ENCODE results near the gene TJP1. TPM values are rescaled to one million over a fixed set of nuclear protein-coding genes. Genes with fewer than 3 reads are reported as not detected.

The TJP1 gene
- total RNA-seq, 1 experiment from 2014 or later = 67.0 TPM

DNA sequence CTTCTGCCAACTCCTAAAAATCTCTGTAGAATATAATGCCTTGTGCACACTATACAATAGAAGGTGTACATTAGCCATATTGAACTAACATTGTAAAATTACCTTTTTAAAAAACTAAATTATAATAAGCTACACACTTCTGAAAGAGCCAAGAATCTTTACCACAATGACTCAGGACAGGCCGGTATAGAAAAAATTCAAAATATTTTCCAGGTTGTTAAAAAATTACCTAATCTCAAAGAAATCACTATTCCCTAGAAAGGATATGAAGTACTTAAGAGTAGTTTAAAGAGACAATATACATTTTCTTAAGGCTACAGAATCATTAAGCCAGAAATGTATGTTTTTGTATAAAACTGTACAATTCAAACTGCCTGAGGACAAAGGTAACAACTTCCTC is 48.5 kb downstream of the TJP1 start:
- TF ChIP-seq, protein P1, sequence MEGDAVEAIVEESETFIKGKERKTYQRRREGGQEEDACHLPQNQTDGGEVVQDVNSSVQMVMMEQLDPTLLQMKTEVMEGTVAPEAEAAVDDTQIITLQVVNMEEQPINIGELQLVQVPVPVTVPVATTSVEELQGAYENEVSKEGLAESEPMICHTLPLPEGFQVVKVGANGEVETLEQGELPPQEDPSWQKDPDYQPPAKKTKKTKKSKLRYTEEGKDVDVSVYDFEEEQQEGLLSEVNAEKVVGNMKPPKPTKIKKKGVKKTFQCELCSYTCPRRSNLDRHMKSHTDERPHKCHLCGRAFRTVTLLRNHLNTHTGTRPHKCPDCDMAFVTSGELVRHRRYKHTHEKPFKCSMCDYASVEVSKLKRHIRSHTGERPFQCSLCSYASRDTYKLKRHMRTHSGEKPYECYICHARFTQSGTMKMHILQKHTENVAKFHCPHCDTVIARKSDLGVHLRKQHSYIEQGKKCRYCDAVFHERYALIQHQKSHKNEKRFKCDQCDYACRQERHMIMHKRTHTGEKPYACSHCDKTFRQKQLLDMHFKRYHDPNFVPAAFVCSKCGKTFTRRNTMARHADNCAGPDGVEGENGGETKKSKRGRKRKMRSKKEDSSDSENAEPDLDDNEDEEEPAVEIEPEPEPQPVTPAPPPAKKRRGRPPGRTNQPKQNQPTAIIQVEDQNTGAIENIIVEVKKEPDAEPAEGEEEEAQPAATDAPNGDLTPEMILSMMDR (conservative IDR thresholded peaks at IDR 0.05; ENCODE audit: low read depth, low read length) = no peak
- TF ChIP-seq EZH2phosphoT487 (IDR thresholded peaks at IDR 0.05; ENCODE audit: borderline replicate concordance, low read length) (no peak), EZH2 (IDR thresholded peaks at IDR 0.05; ENCODE audit: low read length, unreplicated experiment) (no peak)
- intact Hi-C loops (cut with micrococcal nuclease) = loop anchor here (5.0 kb wide), 2 partner anchors 43 to 158 kb away; no protein-coding TSS in a partner anchor
- Histone ChIP-seq H3K4me1 (ENCODE audit: insufficient read depth, low read length) (peaks cover 34% of the 10 kb centered on the region), H3K79me2 (ENCODE audit: low read length) (peaks cover 79% of the 10 kb centered on the region), H3F3A (ENCODE audit: low read length, unreplicated experiment) (peaks cover 4% of the 10 kb centered on the region), H3K4me3 (ENCODE audit: low read length) (no peak overlapping the region), H3K27me3 (ENCODE audit: low read length) (no peaks in the 10 kb centered on the region), H3K9ac (ENCODE audit: low read length) (no peak overlapping the region), H3K27ac (ENCODE audit: low read length) (no peak overlapping the region), H4K20me1 (ENCODE audit: low read length) (peaks cover 46% of the 10 kb centered on the region), H3K36me3 (ENCODE audit: low read depth, low read length) (peaks cover 13% of the 10 kb centered on the region), H3K9me2 (replicated peaks; ENCODE audit: low read length) (no peaks in the 10 kb centered on the region), H2AFZ (ENCODE audit: low read length) (no peak overlapping the region), H3K9me3 (ENCODE audit: low read length) (no peaks in the 10 kb centered on the region), H3K4me2 (ENCODE audit: low read length) (peak overlapping the region; percentile 30)
- ATAC-seq = peak; percentile 17
- peak; percentile 47 for DNase-seq
- ChIA-PET CTCF (no interaction called here), POLR2A (ENCODE audit: unreplicated experiment) (no interaction called here)
- no TSS peak for BruUV-seq (replicated peaks)

DNA sequence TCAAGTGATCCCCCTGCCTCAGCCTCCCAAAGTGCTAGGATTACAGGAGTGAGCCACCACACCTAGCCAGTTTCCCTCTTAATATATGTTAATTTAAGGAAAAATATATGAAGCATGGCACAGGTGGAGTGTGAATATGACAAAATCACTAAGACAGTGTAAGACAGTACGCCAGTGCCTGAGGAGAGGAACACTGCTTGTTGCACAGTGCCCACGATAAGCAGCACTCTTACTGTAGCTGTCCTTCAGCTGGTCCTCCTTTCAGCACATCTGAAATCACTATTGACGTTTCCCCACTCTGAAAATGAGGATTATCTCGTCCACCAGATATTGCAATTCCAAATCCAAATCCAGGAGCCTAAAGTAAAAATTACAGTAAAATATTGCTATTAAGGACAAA is 49.3 kb downstream of the TJP1 start:
- H3K79me2 ChIP-seq (ENCODE audit: low read length) = peaks cover 72% of the 10 kb centered on the region
- POLR2A ChIA-PET (ENCODE audit: unreplicated experiment) = no interaction called here
- no peaks in the 10 kb centered on the region for H3K27me3 ChIP-seq (ENCODE audit: low read length)
- ATAC-seq (no peak), DNase-seq (no peak)
- H3F3A ChIP-seq (ENCODE audit: low read length, unreplicated experiment) = peaks cover 4% of the 10 kb centered on the region
- H2AFZ ChIP-seq (ENCODE audit: low read length) = no peak overlapping the region
- H3K4me2 ChIP-seq (ENCODE audit: low read length) = no peak overlapping the region
- H3K27ac ChIP-seq (ENCODE audit: low read length) = no peak overlapping the region
- H4K20me1 ChIP-seq (ENCODE audit: low read length) = peaks cover 43% of the 10 kb centered on the region
- H3K9me3 ChIP-seq (ENCODE audit: low read length) = no peaks in the 10 kb centered on the region
- no peak overlapping the region for H3K9ac ChIP-seq (ENCODE audit: low read length)
- no peaks in the 10 kb centered on the region for H3K9me2 ChIP-seq (replicated peaks; ENCODE audit: low read length)
- BruUV-seq (replicated peaks) = no TSS peak
- no peak overlapping the region for H3K4me3 ChIP-seq (ENCODE audit: low read length)
- CTCF ChIA-PET = no interaction called here
- TF ChIP-seq EZH2phosphoT487 (IDR thresholded peaks at IDR 0.05; ENCODE audit: borderline replicate concordance, low read length) = no peak
- no peak for TF ChIP-seq EZH2 (IDR thresholded peaks at IDR 0.05; ENCODE audit: low read length, unreplicated experiment)
- TF ChIP-seq, protein P1 (conservative IDR thresholded peaks at IDR 0.05; ENCODE audit: low read depth, low read length) = no peak
- H3K36me3 ChIP-seq (ENCODE audit: low read depth, low read length) = peaks cover 20% of the 10 kb centered on the region
- H3K4me1 ChIP-seq (ENCODE audit: insufficient read depth, low read length) = peaks cover 34% of the 10 kb centered on the region
- intact Hi-C loops (cut with micrococcal nuclease) = loop anchor here (5.0 kb wide), 2 partner anchors 44 to 159 kb away; no protein-coding TSS in a partner anchor

DNA sequence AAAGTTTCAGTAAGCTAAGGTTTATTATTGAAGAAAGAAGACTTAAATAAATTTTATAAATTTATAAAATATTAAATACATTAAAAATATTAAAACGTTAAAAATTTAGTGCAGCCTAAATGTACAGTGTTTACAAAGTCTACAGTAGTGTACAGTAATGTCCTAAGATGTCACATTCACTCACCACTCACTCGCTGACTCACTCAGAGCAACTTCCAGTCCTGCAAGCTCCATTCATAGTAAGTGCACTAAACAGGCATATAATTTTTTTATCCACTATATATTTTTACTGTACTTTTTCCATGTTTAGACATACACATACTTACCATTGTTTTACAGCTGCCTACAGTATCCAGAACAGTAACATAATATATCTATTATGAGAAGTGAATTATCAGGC is 51.5 kb downstream of the TJP1 start:
- ATAC-seq (peak; percentile 85), DNase-seq (peak; percentile 77)

More for the DNA sequence above, 51.5 kb downstream of the TJP1 start:
- POLR2A ChIA-PET (ENCODE audit: unreplicated experiment) = interaction anchor here (0.6 kb wide), 1 partner anchor 157 kb away, joined by 6 read pairs; no protein-coding TSS in a partner anchor
- peaks cover 4% of the 10 kb centered on the region for H3F3A ChIP-seq (ENCODE audit: low read length, unreplicated experiment)
- CTCF ChIA-PET = interaction anchor here (0.9 kb wide), 1 partner anchor 23 kb away, joined by 3 read pairs; no protein-coding TSS in a partner anchor
- no peaks in the 10 kb centered on the region for H3K27me3 ChIP-seq (ENCODE audit: low read length)
- no peaks in the 10 kb centered on the region for H3K9me3 ChIP-seq (ENCODE audit: low read length)
- H4K20me1 ChIP-seq (ENCODE audit: low read length) = peaks cover 25% of the 10 kb centered on the region
- H2AFZ ChIP-seq (ENCODE audit: low read length) = no peak overlapping the region
- H3K36me3 ChIP-seq (ENCODE audit: low read depth, low read length) = peaks cover 39% of the 10 kb centered on the region
- H3K9ac ChIP-seq (ENCODE audit: low read length) = no peak overlapping the region
- no peak overlapping the region for H3K4me3 ChIP-seq (ENCODE audit: low read length)
- H3K79me2 ChIP-seq (ENCODE audit: low read length) = peaks cover 56% of the 10 kb centered on the region
- peaks cover 29% of the 10 kb centered on the region for H3K4me1 ChIP-seq (ENCODE audit: insufficient read depth, low read length)
- no peak for TF ChIP-seq EZH2phosphoT487 (IDR thresholded peaks at IDR 0.05; ENCODE audit: borderline replicate concordance, low read length)
- TF ChIP-seq, protein P1 (conservative IDR thresholded peaks at IDR 0.05; ENCODE audit: low read depth, low read length) = no peak
- TF ChIP-seq EZH2 (IDR thresholded peaks at IDR 0.05; ENCODE audit: low read length, unreplicated experiment) = no peak
- no peak overlapping the region for H3K27ac ChIP-seq (ENCODE audit: low read length)
- no peaks in the 10 kb centered on the region for H3K9me2 ChIP-seq (replicated peaks; ENCODE audit: low read length)
- H3K4me2 ChIP-seq (ENCODE audit: low read length) = no peak overlapping the region
- intact Hi-C loops (cut with micrococcal nuclease) = loop anchor here (5.0 kb wide), 2 partner anchors 47 to 162 kb away; no protein-coding TSS in a partner anchor
- BruUV-seq (replicated peaks) = no TSS peak

Measured in PC-3 (cell line).